Measurements from ENCODE around the gene PCNT.

PCNT gene

GRCh38 chr21:46412521-46413364 is 88.8 kb downstream of the PCNT start:
- no peak for DNase-seq

- DNase-seq = no peak
Measured at GRCh38 chr21:46413365-46413696, 89.4 kb downstream of the PCNT start.

- DNase-seq = no peak
Measured at GRCh38 chr21:46414965-46415275, 91.0 kb downstream of the PCNT start.

GRCh38 chr21:46416551-46416950 is 92.6 kb downstream of the PCNT start:
- DNase-seq = no peak

GRCh38 chr21:46418265-46418946 is 94.5 kb downstream of the PCNT start:
- DNase-seq = no peak

GRCh38 chr21:46420241-46421190 is 96.6 kb downstream of the PCNT start:
- DNase-seq = no peak

GRCh38 chr21:46421191-46421750 is 97.3 kb downstream of the PCNT start:
- DNase-seq = no peak

GRCh38 chr21:46421756-46422555 is 98.0 kb downstream of the PCNT start:
- no peak for DNase-seq

GRCh38 chr21:46422636-46423241 is 98.8 kb downstream of the PCNT start:
- DNase-seq = no peak

- peak; percentile 13 for DNase-seq
Measured at GRCh38 chr21:46423546-46424038, 99.6 kb downstream of the PCNT start.

GRCh38 chr21:46424039-46424591 is 100.2 kb downstream of the PCNT start:
- no peak for DNase-seq

- DNase-seq = no peak
Measured at GRCh38 chr21:46424621-46425020, 100.7 kb downstream of the PCNT start.

- DNase-seq = no peak
Measured at GRCh38 chr21:46425041-46425440, 101.1 kb downstream of the PCNT start.

GRCh38 chr21:46425571-46425970 is 101.6 kb downstream of the PCNT start:
- no peak for DNase-seq

GRCh38 chr21:46426313-46427046 is 102.5 kb downstream of the PCNT start:
- no peak for DNase-seq

GRCh38 chr21:46427516-46427915 is 103.6 kb downstream of the PCNT start:
- no peak for DNase-seq

GRCh38 chr21:46428286-46428685 is 104.3 kb downstream of the PCNT start:
- DNase-seq = no peak

- DNase-seq = no peak
Measured at GRCh38 chr21:46428987-46429710, 105.2 kb downstream of the PCNT start.

- no peak for DNase-seq
Measured at GRCh38 chr21:46429754-46430681, 106.1 kb downstream of the PCNT start.
